ENCODE results near the gene PCDHGA8.

GRCh38 chr5:141369994-141370848 lies 22.2 kb upstream of the PCDHGA8 start, which contains the start of gene PCDHGB3:
- no peak for TF ChIP-seq ZNF565 (CRISPR knock-in tag; conservative IDR thresholded peaks at IDR 0.05; ENCODE audit: low read depth)
- TF ChIP-seq ARNTL (CRISPR knock-in tag; IDR thresholded peaks at IDR 0.05; ENCODE audit: borderline replicate concordance, low read depth): no peak
- TF ChIP-seq RARB (CRISPR knock-in tag; IDR thresholded peaks at IDR 0.05): no peak
- TF ChIP-seq TOX (CRISPR knock-in tag; IDR thresholded peaks at IDR 0.05; ENCODE audit: borderline replicate concordance): no peak
- TF ChIP-seq SNAI2 (CRISPR knock-in tag; IDR thresholded peaks at IDR 0.05): no peak
- TF ChIP-seq ZNF8 (CRISPR knock-in tag; IDR thresholded peaks at IDR 0.05): no peak
- TF ChIP-seq, protein P1, sequence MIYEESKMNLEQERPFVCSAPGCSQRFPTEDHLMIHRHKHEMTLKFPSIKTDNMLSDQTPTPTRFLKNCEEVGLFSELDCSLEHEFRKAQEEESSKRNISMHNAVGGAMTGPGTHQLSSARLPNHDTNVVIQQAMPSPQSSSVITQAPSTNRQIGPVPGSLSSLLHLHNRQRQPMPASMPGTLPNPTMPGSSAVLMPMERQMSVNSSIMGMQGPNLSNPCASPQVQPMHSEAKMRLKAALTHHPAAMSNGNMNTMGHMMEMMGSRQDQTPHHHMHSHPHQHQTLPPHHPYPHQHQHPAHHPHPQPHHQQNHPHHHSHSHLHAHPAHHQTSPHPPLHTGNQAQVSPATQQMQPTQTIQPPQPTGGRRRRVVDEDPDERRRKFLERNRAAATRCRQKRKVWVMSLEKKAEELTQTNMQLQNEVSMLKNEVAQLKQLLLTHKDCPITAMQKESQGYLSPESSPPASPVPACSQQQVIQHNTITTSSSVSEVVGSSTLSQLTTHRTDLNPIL (CRISPR knock-in tag; IDR thresholded peaks at IDR 0.05; ENCODE audit: low read depth): no peak
- TF ChIP-seq ISL1 (CRISPR knock-in tag; IDR thresholded peaks at IDR 0.05): no peak
- TF ChIP-seq, protein P2, sequence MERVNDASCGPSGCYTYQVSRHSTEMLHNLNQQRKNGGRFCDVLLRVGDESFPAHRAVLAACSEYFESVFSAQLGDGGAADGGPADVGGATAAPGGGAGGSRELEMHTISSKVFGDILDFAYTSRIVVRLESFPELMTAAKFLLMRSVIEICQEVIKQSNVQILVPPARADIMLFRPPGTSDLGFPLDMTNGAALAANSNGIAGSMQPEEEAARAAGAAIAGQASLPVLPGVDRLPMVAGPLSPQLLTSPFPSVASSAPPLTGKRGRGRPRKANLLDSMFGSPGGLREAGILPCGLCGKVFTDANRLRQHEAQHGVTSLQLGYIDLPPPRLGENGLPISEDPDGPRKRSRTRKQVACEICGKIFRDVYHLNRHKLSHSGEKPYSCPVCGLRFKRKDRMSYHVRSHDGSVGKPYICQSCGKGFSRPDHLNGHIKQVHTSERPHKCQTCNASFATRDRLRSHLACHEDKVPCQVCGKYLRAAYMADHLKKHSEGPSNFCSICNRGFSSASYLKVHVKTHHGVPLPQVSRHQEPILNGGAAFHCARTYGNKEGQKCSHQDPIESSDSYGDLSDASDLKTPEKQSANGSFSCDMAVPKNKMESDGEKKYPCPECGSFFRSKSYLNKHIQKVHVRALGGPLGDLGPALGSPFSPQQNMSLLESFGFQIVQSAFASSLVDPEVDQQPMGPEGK (CRISPR knock-in tag; IDR thresholded peaks at IDR 0.05; ENCODE audit: borderline replicate concordance): no peak
- TF ChIP-seq OSR1 (CRISPR knock-in tag; IDR thresholded peaks at IDR 0.05): no peak
- no peak for TF ChIP-seq ZFP3 (CRISPR knock-in tag; IDR thresholded peaks at IDR 0.05)
- no peak for TF ChIP-seq PPARA (CRISPR knock-in tag; IDR thresholded peaks at IDR 0.05; ENCODE audit: borderline replicate concordance)

All from SK-N-SH treated with all-trans-retinoic acid at 6 μM for 48 hours (cell line).